K562 (cell line): Measurements from ENCODE around the gene CEACAM7. TPM values are rescaled to one million over a fixed set of nuclear protein-coding genes. Genes with fewer than 3 reads are reported as not detected.

Experiments
- ATAC-seq: fragments of 200-7000 bp; cut with Tn5 transposase; 3 replicates; pipeline ENCODE4 v1.9.1; 2020; ENCODE audit warnings: moderate library complexity
- BruUV-seq: library from RNA; stranded (reverse); fragments of 400-500 nt; replicated peaks from 2 replicates; lab custom pipeline; 2021; lab: Mats Ljungman, UMichigan
- CTCF ChIA-PET: fragments of 300-600 bp; formaldehyde crosslinking; extraction: SDS; loops from one replicate; lab custom pipeline; 2021; ENCODE audit warnings: low intra/inter-chr PET ratio; lab: Yijun Ruan, JAX
- POLR2A ChIA-PET: fragments of 300-600, 350-650 bp; sonication (Branson Sonifier 250); formaldehyde crosslinking; extraction: SDS; loops from one replicate; lab custom pipeline; 2021; ENCODE audit warnings: antibody characterized with exemption, inconsistent platforms; lab: Yijun Ruan, JAX
- DNase-seq, 4 experiments: peaks; one replicate each; pipeline versions ENCODE4 v3.0.0 to v3.0.0-alpha.2; 2011 to 2018; ENCODE audit warnings: low spot score in 3 of 4, mixed read lengths in 3 of 4; ENCODE audit errors: extremely low read depth in 1 of 4
- FAIRE-seq: peaks from 2 replicates; lab custom pipeline; 2011; peaks lifted over from hg19 to GRCh38; lab: Jason Lieb, UNC
- H2AFZ ChIP-seq: 2 replicates; pipeline ENCODE4 v1.6.0; 2011; ENCODE audit warnings: low read depth, low read length, control low read depth, inconsistent platforms
- H3K27ac ChIP-seq: fragments of 200-600 bp; 3 replicates; pipeline ENCODE4 v1.8.0; 2011; ENCODE audit warnings: low read depth, mild to moderate bottlenecking, control low read depth, inconsistent platforms, low read length, moderate library complexity, mixed read lengths; ENCODE audit errors: extremely low read depth
- H3K27me3 ChIP-seq, 2 experiments: fragments of 300-600 bp in 1 of 2; 2 replicates in 1 of 2; 3 replicates in 1 of 2; pipeline versions ENCODE4 v1.6.0 to v1.8.0; 2011; ENCODE audit warnings: inconsistent platforms in 2 of 2, low read length in 2 of 2, mild to moderate bottlenecking in 1 of 2, mixed read lengths in 1 of 2, moderate library complexity in 1 of 2; ENCODE audit not compliant: control insufficient read depth in 2 of 2, insufficient read depth in 2 of 2
- H3K36me3 ChIP-seq: fragments of 300-600 bp; 3 replicates; pipeline ENCODE4 v1.8.0; 2011; ENCODE audit warnings: mild to moderate bottlenecking, low read length, inconsistent platforms; ENCODE audit not compliant: control insufficient read depth, insufficient read depth
- H3K4me1 ChIP-seq, 2 experiments: fragments of 200-600 bp in 1 of 2; replicated peaks in 1 of 2; 2 replicates in 1 of 2; 3 replicates in 1 of 2; pipeline versions ENCODE4 v1.5.1 to v1.8.0; 2011; ENCODE audit warnings: inconsistent platforms in 2 of 2, low read length in 2 of 2, mild to moderate bottlenecking in 1 of 2, mixed read lengths in 1 of 2, moderate library complexity in 1 of 2; ENCODE audit not compliant: control insufficient read depth in 2 of 2, insufficient read depth in 2 of 2
- H3K4me2 ChIP-seq: 2 replicates; pipeline ENCODE4 v1.6.1; 2011; ENCODE audit warnings: low read length, control low read depth, inconsistent platforms, mixed read lengths; ENCODE audit not compliant: insufficient read depth
- H3K4me3 ChIP-seq: fragments of 200-600 bp; sonication (generic), shearing (Covaris generic); 2 replicates; pipeline ENCODE4 v1.5.1; 2016; ENCODE audit warnings: control low read depth, inconsistent platforms
- H3K79me2 ChIP-seq: fragments of 200-600 bp; 3 replicates; pipeline ENCODE4 v1.8.0; 2011; ENCODE audit warnings: low read length, inconsistent platforms; ENCODE audit not compliant: control insufficient read depth, insufficient read depth
- H3K9ac ChIP-seq, 2 experiments: 2 replicates each; pipeline versions ENCODE4 v1.6.0 to v1.6.1; 2011; ENCODE audit warnings: low read depth in 2 of 2, low read length in 2 of 2, control low read depth in 1 of 2, inconsistent platforms in 1 of 2, mild to moderate bottlenecking in 1 of 2, mixed read lengths in 1 of 2; ENCODE audit not compliant: insufficient read depth in 1 of 2
- H3K9me1 ChIP-seq: one replicate; pipeline ENCODE4 v1.6.0; 2011; ENCODE audit warnings: inconsistent platforms, mild to moderate bottlenecking, low read length, moderate library complexity; ENCODE audit not compliant: control insufficient read depth, insufficient read depth
- H3K9me3 ChIP-seq: replicated peaks from 2 replicates; pipeline ENCODE4 v1.5.1; 2011; ENCODE audit warnings: low read depth, low read length, inconsistent platforms; ENCODE audit not compliant: control insufficient read depth, insufficient read depth
- H4K20me1 ChIP-seq: replicated peaks from 2 replicates; pipeline ENCODE4 v1.6.1; 2011; ENCODE audit warnings: low read length, inconsistent platforms, mixed read lengths; ENCODE audit not compliant: control insufficient read depth, insufficient read depth
- CXXC5 ChIP-seq: fragments of 250-450 bp; sonication (Bioruptor Pico); IDR thresholded peaks from 2 replicates; pipeline ENCODE4 v1.8.0; 2022; ENCODE audit warnings: inconsistent platforms, mild to moderate bottlenecking, moderate library complexity
- DACH1 ChIP-seq: fragments of 450-650 bp; IDR thresholded peaks from 2 replicates; pipeline ENCODE4 v1.6.1; 2018; ENCODE audit not compliant: partially characterized antibody
- HDAC6 ChIP-seq: IDR thresholded peaks from 2 replicates; pipeline ENCODE4 v1.6.1; 2012; ENCODE audit warnings: low read depth, mild to moderate bottlenecking, control low read depth, inconsistent platforms, low read length, moderate library complexity
- KAT8 ChIP-seq: fragments of 450-650 bp; IDR thresholded peaks from 2 replicates; pipeline ENCODE4 v1.6.1; 2016; ENCODE audit warnings: low read depth, mild to moderate bottlenecking
- PML ChIP-seq: IDR thresholded peaks from 2 replicates; pipeline ENCODE4 v1.6.1; 2012; ENCODE audit warnings: low read length, inconsistent platforms
- POLR3A ChIP-seq: IDR thresholded peaks from 2 replicates; pipeline ENCODE4 v1.6.1; 2011; ENCODE audit warnings: borderline replicate concordance, mild to moderate bottlenecking, moderate library complexity; ENCODE audit not compliant: insufficient read length, insufficient read depth; ENCODE audit errors: extremely low read depth
- RBBP5 ChIP-seq: fragments of 200-600 bp; sonication (generic); IDR thresholded peaks from 2 replicates; pipeline ENCODE4 v1.6.1; 2012; ENCODE audit warnings: borderline replicate concordance, mild to moderate bottlenecking, low read length, control low read depth, inconsistent platforms; ENCODE audit not compliant: insufficient read depth, poor library complexity, severe bottlenecking
- WGBS: fragments of 100-300 bp; shearing (Covaris generic); methylation state at CpG from one replicate; pipeline ENCODE4 v1.1.6; 2016; ENCODE audit warnings: low coverage, mixed read lengths; ENCODE audit not compliant: insufficient coverage; ENCODE audit errors: missing lambda C conversion rate; 5-methylcytosine and 5-hydroxymethylcytosine counted together
- in situ Hi-C: fragments of 300-500 bp; cut with MboI; formaldehyde crosslinking; loops from 4 replicates; pipeline ENCODE4 v1.15.0; 2018; ENCODE audit warnings: inconsistent platforms, mixed read lengths
- intact Hi-C: fragments of 100-400 bp; cut with micrococcal nuclease; formaldehyde crosslinking; loops from 2 replicates; pipeline ENCODE4 v1.14.2; 2022
- polyA plus RNA-seq, 8 experiments: library from polyadenylated mRNA; depleted of rRNA in 4 of 8; stranded (reverse) in 5 of 8; unstranded in 3 of 8; fragments of >200 nt; fragmentation: Nextera tagmentation in 2 of 8; fragmentation: Illumina TruSeq in 1 of 8; extraction: Ambion mirVana in 2 of 8; extraction: Trizol in 1 of 8; gene quantifications; 2 replicates each; pipeline versions ENCODE4 v1.2.1 to v1.2.3, GENCODE V29; 2011 to 2014; ENCODE audit warnings: inconsistent platforms in 1 of 8, missing spikeins in 1 of 8
- total RNA-seq, 7 experiments: library from RNA; depleted of rRNA in 6 of 7; stranded (reverse); fragments of >200 nt in 6 of 7; fragmentation: Illumina TruSeq in 2 of 7; extraction: Trizol in 2 of 7; gene quantifications; 2 replicates each; pipeline versions ENCODE4 v1.2.1 to v1.2.3, GENCODE V29; 2011 to 2021; ENCODE audit warnings: low replicate concordance in 1 of 7

CEACAM7 gene
- total and polyA plus RNA-seq, 9 of the 15 experiments (the other 6 are each of a cell fraction or from before 2014, with no cell fraction given), result not detected

GRCh38 chr19:41707871-41708371 lies 19.9 kb upstream of the CEACAM7 start:
- Histone ChIP-seq H4K20me1 (peaks cover 8% of the 10 kb centered on the region), H3K4me2 (no peak overlapping the region), H3K4me3 (no peak overlapping the region), H3K4me1 (peaks cover 0 to 7% of the 10 kb centered on the region in 2 experiments; a peak in 2 of 5 replicates), H3K36me3 (no peaks in the 10 kb centered on the region), H3K9me3 (no peaks in the 10 kb centered on the region), H2AFZ (no peak overlapping the region), H3K27ac (no peak overlapping the region), H3K27me3 (peaks cover 3 to 15% of the 10 kb centered on the region in 2 experiments; a peak in 4 of 5 replicates), H3K79me2 (no peaks in the 10 kb centered on the region), H3K9ac (no peak overlapping the region), H3K9me1 (no peaks in the 10 kb centered on the region)
- ATAC-seq (no peak), DNase-seq (no peak), FAIRE-seq (no peak)
- in situ Hi-C loops (loop anchor here (5.0 kb wide), 1 partner anchor 39 kb away; no protein-coding TSS in a partner anchor), intact Hi-C loops (loop anchor here (1.0 to 2.0 kb wide), 2 partner anchors 38 to 113 kb away; no protein-coding TSS in a partner anchor)
- BruUV-seq, result no TSS peak
- ChIA-PET POLR2A (no interaction called here), CTCF (interaction anchor here (1.2 to 2.0 kb wide), 3 partner anchors 39 to 113 kb away, joined by 7 to 10 read pairs (median 7); no protein-coding TSS in a partner anchor)
- 3% methylated on average over 5 of the region's 5 CpGs for WGBS
- TF ChIP-seq DACH1 (no peak), KAT8 (no peak), CXXC5 (CRISPR knock-in tag) (no peak), RBBP5 (no peak), HDAC6 (no peak), POLR3A (no peak), PML (no peak)
